WTC11 (cell line): ENCODE results near the gene DENND2C. TPM values are rescaled to one million over a fixed set of nuclear protein-coding genes. Genes with fewer than 3 reads are reported as not detected.

ENCODE experiments used
- ATAC-seq: fragments of 200-7000 bp; cut with Tn5 transposase; 2 replicates; pipeline ENCODE4 v1.10.0; 2021; ENCODE audit warnings: mild to moderate bottlenecking, moderate library complexity
- CTCF ChIA-PET: fragments of 300-600 bp; sonication (Branson Sonifier 250); formaldehyde crosslinking; loops from one replicate; lab custom pipeline; 2021; ENCODE audit warnings: antibody characterized with exemption; lab: Charles Lee
- POLR2A ChIA-PET: fragments of 350-600 bp; sonication (Branson Sonifier 250); formaldehyde crosslinking; loops from one replicate; lab custom pipeline; 2021; ENCODE audit warnings: antibody characterized with exemption; lab: Charles Lee
- DNase-seq: peaks from one replicate; pipeline ENCODE4 v3.0.0; 2021; ENCODE audit warnings: low spot score
- H3K27ac Mint-ChIP-seq: 2 replicates; pipeline ENCODE4 v1.8.0; 2021; ENCODE audit warnings: mixed read lengths
- H3K27me3 Mint-ChIP-seq: 2 replicates; pipeline ENCODE4 v1.8.0; 2021; ENCODE audit warnings: low read depth, mild to moderate bottlenecking, moderate library complexity, mixed read lengths
- H3K36me3 Mint-ChIP-seq: 2 replicates; pipeline ENCODE4 v1.8.0; 2021; ENCODE audit warnings: mixed read lengths
- H3K4me1 Mint-ChIP-seq: 2 replicates; pipeline ENCODE4 v1.8.0; 2022; ENCODE audit warnings: mixed read lengths
- H3K4me3 Mint-ChIP-seq: 2 replicates; pipeline ENCODE4 v1.8.0; 2021; ENCODE audit warnings: mild to moderate bottlenecking, moderate library complexity, mixed read lengths
- H3K9me3 Mint-ChIP-seq: 2 replicates; pipeline ENCODE4 v1.8.0; 2021; ENCODE audit warnings: mixed read lengths
- EMX1 ChIP-seq: fragments of 250-450 bp; sonication (Bioruptor Pico); IDR thresholded peaks from 2 replicates; pipeline ENCODE4 v1.8.0; 2021; ENCODE audit warnings: mild to moderate bottlenecking
- ETV6 ChIP-seq: sonication (generic); formaldehyde crosslinking; IDR thresholded peaks from 2 replicates; pipeline ENCODE4 v1.8.1; 2022; ENCODE audit warnings: mild to moderate bottlenecking, missing genetic modification reagents
- KAT7 ChIP-seq: sonication (generic); formaldehyde crosslinking; IDR thresholded peaks from 2 replicates; pipeline ENCODE4 v1.8.1; 2023; ENCODE audit warnings: missing genetic modification reagents, mild to moderate bottlenecking, borderline replicate concordance
- NFE2L1 ChIP-seq: sonication (generic); formaldehyde crosslinking; IDR thresholded peaks from 2 replicates; pipeline ENCODE4 v1.8.1; 2023; ENCODE audit warnings: missing genetic modification reagents
- SMAD4 ChIP-seq: sonication (generic); formaldehyde crosslinking; IDR thresholded peaks from 2 replicates; pipeline ENCODE4 v1.8.0; 2022; ENCODE audit warnings: mild to moderate bottlenecking, missing genetic modification reagents
- SOX15 ChIP-seq: fragments of 250-450 bp; sonication (Bioruptor Pico); IDR thresholded peaks from 2 replicates; pipeline ENCODE4 v1.9.0; 2021; ENCODE audit warnings: mild to moderate bottlenecking
- SP1 ChIP-seq: sonication (generic); formaldehyde crosslinking; conservative IDR thresholded peaks from 2 replicates; pipeline ENCODE4 v1.8.1; 2022; ENCODE audit warnings: missing genetic modification reagents
- TEAD4 ChIP-seq: sonication (generic); formaldehyde crosslinking; IDR thresholded peaks from 2 replicates; pipeline ENCODE4 v1.8.0; 2022; ENCODE audit warnings: mild to moderate bottlenecking, missing genetic modification reagents
- ZNF232 ChIP-seq: sonication (generic); formaldehyde crosslinking; IDR thresholded peaks from 2 replicates; pipeline ENCODE4 v1.8.0; 2022; ENCODE audit warnings: mild to moderate bottlenecking, missing genetic modification reagents
- ZNF263 ChIP-seq: sonication (generic); formaldehyde crosslinking; IDR thresholded peaks from 2 replicates; pipeline ENCODE4 v1.8.1; 2022; ENCODE audit warnings: low read depth, mild to moderate bottlenecking, moderate library complexity, missing genetic modification reagents
- ZNF423 ChIP-seq: fragments of 250-450 bp; sonication (Bioruptor Pico); IDR thresholded peaks from 2 replicates; pipeline ENCODE4 v2.1.2; 2022; ENCODE audit warnings: mild to moderate bottlenecking, moderate library complexity
- total RNA-seq: library from RNA; stranded (reverse); gene quantifications from 3 replicates; pipeline ENCODE4 v1.2.3, GENCODE V29; 2021
- TF ChIP-seq, protein P1 (sequence below): fragments of 250-450 bp; sonication (Bioruptor Pico); IDR thresholded peaks from 2 replicates; pipeline ENCODE4 v1.9.0; 2021; ENCODE audit warnings: mild to moderate bottlenecking
- TF ChIP-seq, protein P2 (sequence below): sonication (generic); formaldehyde crosslinking; IDR thresholded peaks from 2 replicates; pipeline ENCODE4 v1.8.1; 2023; ENCODE audit warnings: mild to moderate bottlenecking, missing genetic modification reagents, borderline replicate concordance
- TF ChIP-seq, protein P3 (sequence below): sonication (generic); formaldehyde crosslinking; IDR thresholded peaks from 2 replicates; pipeline ENCODE4 v1.8.1; 2022; ENCODE audit warnings: low read depth, mild to moderate bottlenecking, moderate library complexity, missing genetic modification reagents, borderline replicate concordance
- TF ChIP-seq, protein P4 (sequence below): fragments of 250-450 bp; sonication (Bioruptor Pico); IDR thresholded peaks from 2 replicates; pipeline ENCODE4 v1.9.0; 2021; ENCODE audit warnings: moderate library complexity, mild to moderate bottlenecking, inconsistent platforms, borderline replicate concordance
- TF ChIP-seq, protein P5 (sequence below): sonication (generic); formaldehyde crosslinking; IDR thresholded peaks from 2 replicates; pipeline ENCODE4 v1.8.0; 2023; ENCODE audit warnings: mild to moderate bottlenecking, missing genetic modification reagents
- TF ChIP-seq, protein P6 (sequence below): sonication (generic); formaldehyde crosslinking; IDR thresholded peaks from 2 replicates; pipeline ENCODE4 v1.8.1; 2023; ENCODE audit warnings: mild to moderate bottlenecking, missing genetic modification reagents
- TF ChIP-seq, protein P7 (sequence below): sonication (generic); formaldehyde crosslinking; IDR thresholded peaks from 2 replicates; pipeline ENCODE4 v1.8.0; 2022; ENCODE audit warnings: mild to moderate bottlenecking, missing genetic modification reagents
- TF ChIP-seq, protein P8 (sequence below): sonication (generic); formaldehyde crosslinking; IDR thresholded peaks from 2 replicates; pipeline ENCODE4 v1.8.0; 2022; ENCODE audit warnings: mild to moderate bottlenecking, missing genetic modification reagents
- TF ChIP-seq, protein P9 (sequence below): sonication (generic); formaldehyde crosslinking; IDR thresholded peaks from 2 replicates; pipeline ENCODE4 v1.8.1; 2022; ENCODE audit warnings: low read depth, missing genetic modification reagents, borderline replicate concordance

Gene DENND2C
- total RNA-seq, 1 experiment from 2014 or later: 2.9 TPM

DNA sequence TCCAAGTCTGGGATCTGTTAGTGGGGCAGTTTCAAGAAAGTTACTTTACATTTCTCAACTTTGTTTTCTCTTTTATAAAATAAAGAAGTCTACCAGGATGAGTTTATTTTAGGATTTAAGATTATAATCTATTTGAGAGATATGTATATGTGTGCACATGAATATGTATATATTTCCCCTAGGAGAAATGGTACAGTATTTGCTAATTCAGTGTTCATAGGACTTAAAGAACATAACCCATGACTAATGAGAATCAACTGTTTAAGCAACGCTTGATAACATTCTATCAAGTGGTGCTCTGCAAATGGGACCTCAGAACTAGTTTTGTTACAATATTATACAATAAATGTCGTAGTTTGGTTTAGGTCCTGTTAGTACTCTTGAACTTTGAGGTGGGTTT lies 95.5 kb downstream of the DENND2C start (continued):
- TF ChIP-seq, protein P1, sequence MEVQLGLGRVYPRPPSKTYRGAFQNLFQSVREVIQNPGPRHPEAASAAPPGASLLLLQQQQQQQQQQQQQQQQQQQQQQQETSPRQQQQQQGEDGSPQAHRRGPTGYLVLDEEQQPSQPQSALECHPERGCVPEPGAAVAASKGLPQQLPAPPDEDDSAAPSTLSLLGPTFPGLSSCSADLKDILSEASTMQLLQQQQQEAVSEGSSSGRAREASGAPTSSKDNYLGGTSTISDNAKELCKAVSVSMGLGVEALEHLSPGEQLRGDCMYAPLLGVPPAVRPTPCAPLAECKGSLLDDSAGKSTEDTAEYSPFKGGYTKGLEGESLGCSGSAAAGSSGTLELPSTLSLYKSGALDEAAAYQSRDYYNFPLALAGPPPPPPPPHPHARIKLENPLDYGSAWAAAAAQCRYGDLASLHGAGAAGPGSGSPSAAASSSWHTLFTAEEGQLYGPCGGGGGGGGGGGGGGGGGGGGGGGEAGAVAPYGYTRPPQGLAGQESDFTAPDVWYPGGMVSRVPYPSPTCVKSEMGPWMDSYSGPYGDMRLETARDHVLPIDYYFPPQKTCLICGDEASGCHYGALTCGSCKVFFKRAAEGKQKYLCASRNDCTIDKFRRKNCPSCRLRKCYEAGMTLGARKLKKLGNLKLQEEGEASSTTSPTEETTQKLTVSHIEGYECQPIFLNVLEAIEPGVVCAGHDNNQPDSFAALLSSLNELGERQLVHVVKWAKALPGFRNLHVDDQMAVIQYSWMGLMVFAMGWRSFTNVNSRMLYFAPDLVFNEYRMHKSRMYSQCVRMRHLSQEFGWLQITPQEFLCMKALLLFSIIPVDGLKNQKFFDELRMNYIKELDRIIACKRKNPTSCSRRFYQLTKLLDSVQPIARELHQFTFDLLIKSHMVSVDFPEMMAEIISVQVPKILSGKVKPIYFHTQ (CRISPR knock-in tag): no peak
- TF ChIP-seq ZNF263 (CRISPR knock-in tag): no peak
- no peak for TF ChIP-seq NFE2L1
- no peak for TF ChIP-seq TEAD4
- no peak for TF ChIP-seq ZNF423 (CRISPR knock-in tag)
- TF ChIP-seq EMX1 (CRISPR knock-in tag): no peak
- TF ChIP-seq, protein P2, sequence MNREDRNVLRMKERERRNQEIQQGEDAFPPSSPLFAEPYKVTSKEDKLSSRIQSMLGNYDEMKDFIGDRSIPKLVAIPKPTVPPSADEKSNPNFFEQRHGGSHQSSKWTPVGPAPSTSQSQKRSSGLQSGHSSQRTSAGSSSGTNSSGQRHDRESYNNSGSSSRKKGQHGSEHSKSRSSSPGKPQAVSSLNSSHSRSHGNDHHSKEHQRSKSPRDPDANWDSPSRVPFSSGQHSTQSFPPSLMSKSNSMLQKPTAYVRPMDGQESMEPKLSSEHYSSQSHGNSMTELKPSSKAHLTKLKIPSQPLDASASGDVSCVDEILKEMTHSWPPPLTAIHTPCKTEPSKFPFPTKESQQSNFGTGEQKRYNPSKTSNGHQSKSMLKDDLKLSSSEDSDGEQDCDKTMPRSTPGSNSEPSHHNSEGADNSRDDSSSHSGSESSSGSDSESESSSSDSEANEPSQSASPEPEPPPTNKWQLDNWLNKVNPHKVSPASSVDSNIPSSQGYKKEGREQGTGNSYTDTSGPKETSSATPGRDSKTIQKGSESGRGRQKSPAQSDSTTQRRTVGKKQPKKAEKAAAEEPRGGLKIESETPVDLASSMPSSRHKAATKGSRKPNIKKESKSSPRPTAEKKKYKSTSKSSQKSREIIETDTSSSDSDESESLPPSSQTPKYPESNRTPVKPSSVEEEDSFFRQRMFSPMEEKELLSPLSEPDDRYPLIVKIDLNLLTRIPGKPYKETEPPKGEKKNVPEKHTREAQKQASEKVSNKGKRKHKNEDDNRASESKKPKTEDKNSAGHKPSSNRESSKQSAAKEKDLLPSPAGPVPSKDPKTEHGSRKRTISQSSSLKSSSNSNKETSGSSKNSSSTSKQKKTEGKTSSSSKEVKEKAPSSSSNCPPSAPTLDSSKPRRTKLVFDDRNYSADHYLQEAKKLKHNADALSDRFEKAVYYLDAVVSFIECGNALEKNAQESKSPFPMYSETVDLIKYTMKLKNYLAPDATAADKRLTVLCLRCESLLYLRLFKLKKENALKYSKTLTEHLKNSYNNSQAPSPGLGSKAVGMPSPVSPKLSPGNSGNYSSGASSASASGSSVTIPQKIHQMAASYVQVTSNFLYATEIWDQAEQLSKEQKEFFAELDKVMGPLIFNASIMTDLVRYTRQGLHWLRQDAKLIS (CRISPR knock-in tag): no peak
- TF ChIP-seq ZNF232 (CRISPR knock-in tag): no peak

DNA sequence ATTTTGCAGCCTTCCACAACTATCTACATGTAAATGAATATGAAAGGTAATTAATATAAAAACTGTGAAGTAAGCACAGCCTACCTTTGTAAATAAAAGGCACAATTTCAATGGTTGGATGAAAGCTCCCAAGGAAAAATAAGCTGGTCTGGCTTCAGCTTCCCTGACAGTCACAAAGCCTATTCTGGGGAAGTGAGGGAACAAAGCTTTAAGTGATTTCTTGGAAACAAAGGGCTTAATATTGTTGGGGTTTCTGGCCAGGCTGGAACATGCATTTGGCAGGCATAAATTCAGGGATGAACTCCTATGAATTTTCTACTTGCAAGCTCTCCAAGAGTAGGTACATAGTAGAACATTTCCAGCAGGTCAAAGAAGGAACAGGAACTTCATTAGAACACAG lies 105.7 kb downstream of the DENND2C start:
- Mint-ChIP-seq H3K4me3 (no peak overlapping the region), H3K9me3 (peaks cover 19% of the 10 kb centered on the region), H3K36me3 (peaks cover 55% of the 10 kb centered on the region), H3K27ac (no peak overlapping the region), H3K27me3 (no peaks in the 10 kb centered on the region), H3K4me1 (no peaks in the 10 kb centered on the region)
- ChIA-PET POLR2A (no interaction called here), CTCF (no interaction called here)
- DNase-seq (no peak), ATAC-seq (no peak)
- TF ChIP-seq, protein P3, sequence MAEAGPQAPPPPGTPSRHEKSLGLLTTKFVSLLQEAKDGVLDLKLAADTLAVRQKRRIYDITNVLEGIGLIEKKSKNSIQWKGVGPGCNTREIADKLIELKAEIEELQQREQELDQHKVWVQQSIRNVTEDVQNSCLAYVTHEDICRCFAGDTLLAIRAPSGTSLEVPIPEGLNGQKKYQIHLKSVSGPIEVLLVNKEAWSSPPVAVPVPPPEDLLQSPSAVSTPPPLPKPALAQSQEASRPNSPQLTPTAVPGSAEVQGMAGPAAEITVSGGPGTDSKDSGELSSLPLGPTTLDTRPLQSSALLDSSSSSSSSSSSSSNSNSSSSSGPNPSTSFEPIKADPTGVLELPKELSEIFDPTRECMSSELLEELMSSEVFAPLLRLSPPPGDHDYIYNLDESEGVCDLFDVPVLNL (CRISPR knock-in tag): no peak
- TF ChIP-seq, protein P4, sequence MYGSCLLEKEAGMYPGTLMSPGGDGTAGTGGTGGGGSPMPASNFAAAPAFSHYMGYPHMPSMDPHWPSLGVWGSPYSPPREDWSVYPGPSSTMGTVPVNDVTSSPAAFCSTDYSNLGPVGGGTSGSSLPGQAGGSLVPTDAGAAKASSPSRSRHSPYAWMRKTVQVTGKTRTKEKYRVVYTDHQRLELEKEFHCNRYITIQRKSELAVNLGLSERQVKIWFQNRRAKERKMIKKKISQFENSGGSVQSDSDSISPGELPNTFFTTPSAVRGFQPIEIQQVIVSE (CRISPR knock-in tag): no peak
- TF ChIP-seq SOX15 (CRISPR knock-in tag) (no peak), ETV6 (CRISPR knock-in tag) (no peak), EMX1 (CRISPR knock-in tag) (no peak), KAT7 (CRISPR knock-in tag) (no peak), SP1 (CRISPR knock-in tag) (no peak), SMAD4 (CRISPR knock-in tag) (no peak)
- TF ChIP-seq, protein P5, sequence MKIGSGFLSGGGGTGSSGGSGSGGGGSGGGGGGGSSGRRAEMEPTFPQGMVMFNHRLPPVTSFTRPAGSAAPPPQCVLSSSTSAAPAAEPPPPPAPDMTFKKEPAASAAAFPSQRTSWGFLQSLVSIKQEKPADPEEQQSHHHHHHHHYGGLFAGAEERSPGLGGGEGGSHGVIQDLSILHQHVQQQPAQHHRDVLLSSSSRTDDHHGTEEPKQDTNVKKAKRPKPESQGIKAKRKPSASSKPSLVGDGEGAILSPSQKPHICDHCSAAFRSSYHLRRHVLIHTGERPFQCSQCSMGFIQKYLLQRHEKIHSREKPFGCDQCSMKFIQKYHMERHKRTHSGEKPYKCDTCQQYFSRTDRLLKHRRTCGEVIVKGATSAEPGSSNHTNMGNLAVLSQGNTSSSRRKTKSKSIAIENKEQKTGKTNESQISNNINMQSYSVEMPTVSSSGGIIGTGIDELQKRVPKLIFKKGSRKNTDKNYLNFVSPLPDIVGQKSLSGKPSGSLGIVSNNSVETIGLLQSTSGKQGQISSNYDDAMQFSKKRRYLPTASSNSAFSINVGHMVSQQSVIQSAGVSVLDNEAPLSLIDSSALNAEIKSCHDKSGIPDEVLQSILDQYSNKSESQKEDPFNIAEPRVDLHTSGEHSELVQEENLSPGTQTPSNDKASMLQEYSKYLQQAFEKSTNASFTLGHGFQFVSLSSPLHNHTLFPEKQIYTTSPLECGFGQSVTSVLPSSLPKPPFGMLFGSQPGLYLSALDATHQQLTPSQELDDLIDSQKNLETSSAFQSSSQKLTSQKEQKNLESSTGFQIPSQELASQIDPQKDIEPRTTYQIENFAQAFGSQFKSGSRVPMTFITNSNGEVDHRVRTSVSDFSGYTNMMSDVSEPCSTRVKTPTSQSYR (CRISPR knock-in tag): no peak
- TF ChIP-seq, protein P6, sequence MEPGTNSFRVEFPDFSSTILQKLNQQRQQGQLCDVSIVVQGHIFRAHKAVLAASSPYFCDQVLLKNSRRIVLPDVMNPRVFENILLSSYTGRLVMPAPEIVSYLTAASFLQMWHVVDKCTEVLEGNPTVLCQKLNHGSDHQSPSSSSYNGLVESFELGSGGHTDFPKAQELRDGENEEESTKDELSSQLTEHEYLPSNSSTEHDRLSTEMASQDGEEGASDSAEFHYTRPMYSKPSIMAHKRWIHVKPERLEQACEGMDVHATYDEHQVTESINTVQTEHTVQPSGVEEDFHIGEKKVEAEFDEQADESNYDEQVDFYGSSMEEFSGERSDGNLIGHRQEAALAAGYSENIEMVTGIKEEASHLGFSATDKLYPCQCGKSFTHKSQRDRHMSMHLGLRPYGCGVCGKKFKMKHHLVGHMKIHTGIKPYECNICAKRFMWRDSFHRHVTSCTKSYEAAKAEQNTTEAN: no peak
- TF ChIP-seq, protein P7, sequence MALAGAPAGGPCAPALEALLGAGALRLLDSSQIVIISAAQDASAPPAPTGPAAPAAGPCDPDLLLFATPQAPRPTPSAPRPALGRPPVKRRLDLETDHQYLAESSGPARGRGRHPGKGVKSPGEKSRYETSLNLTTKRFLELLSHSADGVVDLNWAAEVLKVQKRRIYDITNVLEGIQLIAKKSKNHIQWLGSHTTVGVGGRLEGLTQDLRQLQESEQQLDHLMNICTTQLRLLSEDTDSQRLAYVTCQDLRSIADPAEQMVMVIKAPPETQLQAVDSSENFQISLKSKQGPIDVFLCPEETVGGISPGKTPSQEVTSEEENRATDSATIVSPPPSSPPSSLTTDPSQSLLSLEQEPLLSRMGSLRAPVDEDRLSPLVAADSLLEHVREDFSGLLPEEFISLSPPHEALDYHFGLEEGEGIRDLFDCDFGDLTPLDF (CRISPR knock-in tag): no peak
- TF ChIP-seq, protein P8, sequence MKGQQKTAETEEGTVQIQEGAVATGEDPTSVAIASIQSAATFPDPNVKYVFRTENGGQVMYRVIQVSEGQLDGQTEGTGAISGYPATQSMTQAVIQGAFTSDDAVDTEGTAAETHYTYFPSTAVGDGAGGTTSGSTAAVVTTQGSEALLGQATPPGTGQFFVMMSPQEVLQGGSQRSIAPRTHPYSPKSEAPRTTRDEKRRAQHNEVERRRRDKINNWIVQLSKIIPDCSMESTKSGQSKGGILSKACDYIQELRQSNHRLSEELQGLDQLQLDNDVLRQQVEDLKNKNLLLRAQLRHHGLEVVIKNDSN (CRISPR knock-in tag): no peak
- TF ChIP-seq, protein P9, sequence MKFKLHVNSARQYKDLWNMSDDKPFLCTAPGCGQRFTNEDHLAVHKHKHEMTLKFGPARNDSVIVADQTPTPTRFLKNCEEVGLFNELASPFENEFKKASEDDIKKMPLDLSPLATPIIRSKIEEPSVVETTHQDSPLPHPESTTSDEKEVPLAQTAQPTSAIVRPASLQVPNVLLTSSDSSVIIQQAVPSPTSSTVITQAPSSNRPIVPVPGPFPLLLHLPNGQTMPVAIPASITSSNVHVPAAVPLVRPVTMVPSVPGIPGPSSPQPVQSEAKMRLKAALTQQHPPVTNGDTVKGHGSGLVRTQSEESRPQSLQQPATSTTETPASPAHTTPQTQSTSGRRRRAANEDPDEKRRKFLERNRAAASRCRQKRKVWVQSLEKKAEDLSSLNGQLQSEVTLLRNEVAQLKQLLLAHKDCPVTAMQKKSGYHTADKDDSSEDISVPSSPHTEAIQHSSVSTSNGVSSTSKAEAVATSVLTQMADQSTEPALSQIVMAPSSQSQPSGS (CRISPR knock-in tag): no peak
